Sigmoid colon (tissue), 7 donors: ENCODE measurements around the gene TBC1D1. TPM values are rescaled to one million over a fixed set of nuclear protein-coding genes. Genes with fewer than 3 reads are reported as not detected.

Experiments
- DNase-seq: peaks from one replicate; pipeline ENCODE4 v3.0.0-alpha.2; 2019
- H3K27ac ChIP-seq, 4 donors: fragments of 200-600 bp; sonication (generic); one replicate each; pipeline ENCODE4 v1.5.1; 2016 to 2019; ENCODE audit warnings: mild to moderate bottlenecking in 1 of 4
- H3K27me3 ChIP-seq, 3 donors: fragments of 200-600 bp; sonication (generic); one replicate each; pipeline ENCODE4 v1.5.1; 2019; ENCODE audit warnings: mild to moderate bottlenecking in 1 of 3
- H3K36me3 ChIP-seq, 4 donors: fragments of 200-600 bp; sonication (generic); one replicate each; pipeline ENCODE4 v1.5.1; 2016 to 2019
- H3K4me1 ChIP-seq, 4 donors: fragments of 200-600 bp; sonication (generic); one replicate each; pipeline ENCODE4 v1.5.1; 2017 to 2019
- H3K4me3 ChIP-seq, 4 donors: fragments of 200-600 bp; sonication (generic); one replicate each; pipeline ENCODE4 v1.5.1; 2017 to 2019; ENCODE audit warnings: mild to moderate bottlenecking in 2 of 4, moderate library complexity in 1 of 4
- H3K9me3 ChIP-seq, 4 donors: fragments of 200-600 bp in 3 of 4; sonication (generic) in 3 of 4; one replicate each; pipeline versions ENCODE4 v1.5.1 to v1.6.1; 2013 to 2019
- CTCF ChIP-seq, 4 experiments: fragments of 450-650 bp in 3 of 4; fragments of 200-600 bp in 1 of 4; IDR thresholded peaks; one replicate each; pipeline ENCODE4 v1.5.1; 2016 to 2019; ENCODE audit warnings: antibody characterized with exemption in 4 of 4, mild to moderate bottlenecking in 3 of 4, moderate library complexity in 2 of 4
- EP300 ChIP-seq, 4 donors: sonication (generic); formaldehyde crosslinking; IDR thresholded peaks; one replicate each; pipeline ENCODE4 v1.6.1; 2017; ENCODE audit warnings: antibody characterized with exemption in 4 of 4
- POLR2A ChIP-seq, 2 donors: fragments of 450-650 bp; IDR thresholded peaks; one replicate each; pipeline ENCODE4 v1.6.1; 2016; ENCODE audit warnings: antibody characterized with exemption in 2 of 2, mild to moderate bottlenecking in 2 of 2, moderate library complexity in 2 of 2
- POLR2AphosphoS5 ChIP-seq, 4 donors: sonication (generic); formaldehyde crosslinking; IDR thresholded peaks; one replicate each; pipeline ENCODE4 v1.6.1; 2017; ENCODE audit warnings: antibody characterized with exemption in 4 of 4
- WGBS, 2 donors: extraction: QIAGEN DNeasy Blood & Tissue Kit; methylation state at CpG; one replicate each; pipeline ENCODE4 v1.1.7; 2013; 5-methylcytosine and 5-hydroxymethylcytosine counted together
- intact Hi-C: fragments of 100-400 bp; cut with DNase I; formaldehyde crosslinking; loops from one replicate; pipeline ENCODE4 v1.15.1; 2023
- polyA plus RNA-seq, 3 donors: library from polyadenylated mRNA; stranded (reverse); fragments of 200-250 nt; gene quantifications; one replicate each; pipeline ENCODE4 v1.2.3, GENCODE V29; 2013
- total RNA-seq, 4 donors: library from RNA; depleted of rRNA; stranded (reverse); fragments of >200 nt; gene quantifications; one replicate each; pipeline ENCODE4 v1.1.0, GENCODE V29; 2016
- donor health status: healthy with polysubstance abuse.
- donor health status: Bipolar disorder and iron deficiency.
- donor health status: healthy.

The TBC1D1 gene
- total and polyA plus RNA-seq, 7 donors, result 31.2 to 450 (median 253) TPM

- Histone ChIP-seq H3K36me3 (no peaks in the 10 kb centered on the region), H3K4me1 (peaks cover 0 to 99% (median 86%) of the 10 kb centered on the region in 4 donors), H3K4me3 (no peak overlapping the region), H3K27me3 (no peaks in the 10 kb centered on the region), H3K9me3 (no peaks in the 10 kb centered on the region), H3K27ac (peak overlapping the region in 3 of 4 donors; percentile 63 to 98 (median 80))
- WGBS, 2 donors, result 34 to 68% methylated on average over 12 of the region's 12 CpGs
- intact Hi-C loops, result no loop called here
- DNase-seq, result no peak
- TF ChIP-seq POLR2AphosphoS5 (IDR thresholded peaks at IDR 0.05) (no peak), EP300 (IDR thresholded peaks at IDR 0.05) (no peak), POLR2A (IDR thresholded peaks at IDR 0.05) (no peak), CTCF (IDR thresholded peaks at IDR 0.05) (no peak)
Measured at GRCh38 chr4:37999000-37999716, 108.3 kb downstream of the TBC1D1 start.

GRCh38 chr4:37999965-38000364 lies 109.1 kb downstream of the TBC1D1 start:
- intact Hi-C loops, result no loop called here
- Histone ChIP-seq H3K36me3 (no peaks in the 10 kb centered on the region), H3K4me1 (peaks cover 0 to 99% (median 88%) of the 10 kb centered on the region in 4 donors), H3K27ac (peak overlapping the region in 2 of 4 donors; percentile 80 to 98), H3K9me3 (no peaks in the 10 kb centered on the region), H3K27me3 (no peaks in the 10 kb centered on the region), H3K4me3 (no peak overlapping the region)
- 38 to 73% methylated on average over 3 of the region's 3 CpGs for WGBS, 2 donors
- TF ChIP-seq CTCF (IDR thresholded peaks at IDR 0.05), result no peak
- no peak for DNase-seq

- no peak for DNase-seq
- Histone ChIP-seq H3K36me3 (no peaks in the 10 kb centered on the region), H3K27ac (peak overlapping the region in 2 of 4 donors; percentile 79 to 80), H3K27me3 (no peaks in the 10 kb centered on the region), H3K4me1 (peaks cover 0 to 99% (median 86%) of the 10 kb centered on the region in 4 donors), H3K4me3 (no peak overlapping the region), H3K9me3 (no peaks in the 10 kb centered on the region)
- WGBS, 2 donors, result 89 to 97% methylated on average over 3 of the region's 3 CpGs
- intact Hi-C loops, result no loop called here
- TF ChIP-seq EP300 (IDR thresholded peaks at IDR 0.05) (no peak), POLR2A (IDR thresholded peaks at IDR 0.05) (no peak), POLR2AphosphoS5 (IDR thresholded peaks at IDR 0.05) (no peak), CTCF (IDR thresholded peaks at IDR 0.05) (no peak)
Measured at GRCh38 chr4:38001927-38002326, 111.0 kb downstream of the TBC1D1 start.

- peak overlapping the region in 3 of 4 donors; percentile 70 to 80 (median 79) for H3K27ac ChIP-seq
- intact Hi-C loops, result no loop called here
- H3K4me1 ChIP-seq, result peaks cover 0 to 98% (median 84%) of the 10 kb centered on the region in 4 donors
- no peak for DNase-seq
- H3K9me3 ChIP-seq, result no peaks in the 10 kb centered on the region
- no peaks in the 10 kb centered on the region for H3K36me3 ChIP-seq
- no peak overlapping the region for H3K4me3 ChIP-seq
- TF ChIP-seq POLR2A (IDR thresholded peaks at IDR 0.05) (no peak), CTCF (IDR thresholded peaks at IDR 0.05) (no peak), EP300 (IDR thresholded peaks at IDR 0.05) (no peak), POLR2AphosphoS5 (IDR thresholded peaks at IDR 0.05) (no peak)
- H3K27me3 ChIP-seq, result no peaks in the 10 kb centered on the region
- WGBS, 2 donors, result 92% methylated on average over 3 of the region's 3 CpGs
Measured at GRCh38 chr4:38002451-38003071, 111.7 kb downstream of the TBC1D1 start.
